Heart left ventricle (tissue), 16 donors: Measurements from ENCODE around the gene BEAN1. TPM values are rescaled to one million over a fixed set of nuclear protein-coding genes. Genes with fewer than 3 reads are reported as not detected.

Experiments used
- ATAC-seq, 4 donors: fragments of 200-7000 bp; cut with Tn5 transposase; one replicate each; pipeline ENCODE4 v1.9.1; 2020 to 2022; ENCODE audit warnings: moderate library complexity in 4 of 4, mild to moderate bottlenecking in 3 of 4, moderate number of reproducible peaks in 1 of 4
- DNase-seq, 5 donors: peaks; one replicate each; pipeline ENCODE4 v3.0.0-alpha.2; 2020
- H3K27ac ChIP-seq, 12 donors: fragments of 200-600 bp; sonication (generic) in 4 of 12; one replicate each; pipeline versions ENCODE4 v1.5.0 to v1.8.0; 2016 to 2022; ENCODE audit warnings: mild to moderate bottlenecking in 2 of 12
- H3K27me3 ChIP-seq, 9 donors: fragments of 200-600 bp; sonication (generic) in 2 of 9; one replicate each; pipeline versions ENCODE4 v1.5.1 to v1.8.0; 2016 to 2022; ENCODE audit warnings: mild to moderate bottlenecking in 3 of 9
- H3K36me3 ChIP-seq, 9 donors: fragments of 200-600 bp; sonication (generic) in 2 of 9; one replicate each; pipeline versions ENCODE4 v1.5.0 to v1.8.0; 2018 to 2022; ENCODE audit warnings: mild to moderate bottlenecking in 2 of 9
- H3K4me1 ChIP-seq, 12 donors: fragments of 200-600 bp; sonication (generic) in 4 of 12; one replicate each; pipeline versions ENCODE4 v1.5.0 to v1.8.0; 2016 to 2022; ENCODE audit warnings: mild to moderate bottlenecking in 3 of 12
- H3K4me3 ChIP-seq, 12 donors: fragments of 200-600 bp; sonication (generic) in 4 of 12; one replicate each; pipeline versions ENCODE4 v1.5.0 to v1.8.0; 2017 to 2022; ENCODE audit warnings: mild to moderate bottlenecking in 9 of 12, moderate library complexity in 4 of 12
- H3K9me3 ChIP-seq, 12 donors: fragments of 200-600 bp; sonication (generic) in 4 of 12; one replicate each; pipeline versions ENCODE4 v1.5.0 to v1.8.0; 2016 to 2022; ENCODE audit warnings: mild to moderate bottlenecking in 1 of 12
- CTCF ChIP-seq, 12 donors: fragments of 200-600 bp; sonication (generic) in 4 of 12; IDR thresholded peaks; one replicate each; pipeline versions ENCODE4 v1.5.0 to v1.8.0; 2018 to 2022; ENCODE audit warnings: antibody characterized with exemption in 12 of 12, mild to moderate bottlenecking in 5 of 12
- POLR2A ChIP-seq, 2 donors: fragments of 450-650 bp; IDR thresholded peaks; one replicate each; pipeline ENCODE4 v1.6.1; 2017; ENCODE audit warnings: antibody characterized with exemption in 2 of 2, mild to moderate bottlenecking in 2 of 2, moderate library complexity in 2 of 2
- WGBS, 4 donors: extraction: QIAGEN DNeasy Blood & Tissue Kit in 2 of 4; methylation state at CpG; one replicate each; pipeline versions ENCODE4 v1.1.5 to v1.1.7; 2013 to 2018; 5-methylcytosine and 5-hydroxymethylcytosine counted together
- intact Hi-C, 10 donors: fragments of 100-400 bp; cut with DNase I; formaldehyde crosslinking; loops; one replicate each; pipeline versions ENCODE4 v1.11.1 to v1.14.2; 2022
- polyA plus RNA-seq, 2 donors: library from polyadenylated mRNA; stranded (reverse); fragments of 200-250 nt; gene quantifications; one replicate each; pipeline ENCODE4 v1.2.3, GENCODE V29; 2013
- total RNA-seq, 9 donors: library from RNA; depleted of rRNA in 2 of 9; stranded (reverse); fragments of >200 nt in 2 of 9; fragmentation: NEBNext Ultra II Directional in 3 of 9; extraction: Animal tissue kit (Norgen Biotek cat#: 25700) in 3 of 9; gene quantifications; one replicate each; pipeline versions ENCODE4 v1.1.0 to v1.2.4, GENCODE V29; 2016 to 2023
- donor health status: ischemic (EF 13 %, LVEDD 7.1; RV severe dilation, severe dysfunction).
- donor health status: healthy with polysubstance abuse.
- donor health status: DM: no; HTN: yes; CAD: no.
- donor health status: DM: no; HTN: no; CAD: no.
- donor health status: ischemic (EF 25% LVEDD 6.9; RV normal size, moderate dysfunction).
- donor health status: ischemic (EF 25% LVEDD 5.7; RV mildly dilated, moderate dysfunction).
- donor health status: healthy.
- donor health status: DM: yes; HTN: yes; CAD: no.
- donor health status: ischemic (EF 35%, LVEDD 5.7; RV mildly dilated, moderate dysfunction).
- donor health status: nonischemic (EF 11% LVEDD 7.7; RV severe dilation, severe dysfunction).
- donor health status: DM: yes; HTN: yes; CAD: no.
- donor health status: PGD.
- donor health status: ischemic (EF 29% LVEDD 5.4; RV normal size, mild dysfunction).
- donor health status: nonischemic (EF 23%, LVEDD 6.1; RV moderate dilation, normal function).

The BEAN1 gene
- total and polyA plus RNA-seq, 11 donors, result 0.30 to 8.8 (median 1.5) TPM

- peaks cover 0 to 19% (median 6%) of the 10 kb centered on the region in 12 donors for H3K4me1 ChIP-seq
- ATAC-seq (no peak), DNase-seq (peak in 1 of 5 donors; percentile 14)
- TF ChIP-seq CTCF (IDR thresholded peaks at IDR 0.05) (no peak), POLR2A (IDR thresholded peaks at IDR 0.05) (no peak)
- H3K27ac ChIP-seq, result no peak overlapping the region
- H3K36me3 ChIP-seq, result no peaks in the 10 kb centered on the region
- WGBS, 4 donors, result 93 to 95% (median 94%) methylated on average over 21 to 25 of the region's 25 CpGs
- intact Hi-C loops, result loop anchor here (2.0 to 10.0 kb wide), 5 partner anchors 73 to 139 kb away; partner anchors contain the start of genes CKLF (in 1 of the 10) and TK2 (in 1 of the 10)
- H3K4me3 ChIP-seq, result no peak overlapping the region
- H3K27me3 ChIP-seq, result no peaks in the 10 kb centered on the region
- no peaks in the 10 kb centered on the region for H3K9me3 ChIP-seq
Observed at GRCh38 chr16:66481081-66481942, 54.2 kb downstream of the BEAN1 start.

- intact Hi-C loops, result loop anchor here (2.0 to 10.0 kb wide), 5 partner anchors 73 to 140 kb away; partner anchors contain the start of genes CKLF (in 1 of the 10) and TK2 (in 1 of the 10)
- Histone ChIP-seq H3K36me3 (no peaks in the 10 kb centered on the region), H3K9me3 (no peaks in the 10 kb centered on the region), H3K4me1 (peaks cover 0 to 26% (median 11%) of the 10 kb centered on the region in 12 donors), H3K27ac (no peak overlapping the region), H3K27me3 (no peaks in the 10 kb centered on the region), H3K4me3 (no peak overlapping the region)
- no peak for DNase-seq
- TF ChIP-seq CTCF (IDR thresholded peaks at IDR 0.05), result no peak
- TF ChIP-seq POLR2A (IDR thresholded peaks at IDR 0.05), result no peak
- ATAC-seq, result no peak
- 77 to 82% (median 77%) methylated on average over 6 to 7 of the region's 7 CpGs for WGBS, 4 donors
Observed at GRCh38 chr16:66481943-66482390, 54.9 kb downstream of the BEAN1 start.

GRCh38 chr16:66483689-66484452 is 56.8 kb downstream of the BEAN1 start:
- H3K4me3 ChIP-seq, result no peak overlapping the region
- no peaks in the 10 kb centered on the region for H3K27me3 ChIP-seq
- DNase-seq, result peak; percentile 77 to 92 (median 80)
- H3K4me1 ChIP-seq, result peaks cover 0 to 30% (median 11%) of the 10 kb centered on the region in 12 donors
- TF ChIP-seq CTCF (IDR thresholded peaks at IDR 0.05) (peak; percentile 86 to 97 (median 93)), POLR2A (IDR thresholded peaks at IDR 0.05) (no peak)
- H3K27ac ChIP-seq, result no peak overlapping the region
- intact Hi-C loops, result loop anchor here (1.0 to 10.0 kb wide), 9 partner anchors 71 to 142 kb away; partner anchors contain the start of genes CKLF (in 1 of the 10) and TK2 (in 1 of the 10)
- peak; percentile 66 to 84 (median 77) for ATAC-seq
- no peaks in the 10 kb centered on the region for H3K36me3 ChIP-seq
- 42 to 44% (median 42%) methylated on average over 14 of the region's 14 CpGs for WGBS, 4 donors
- peaks cover 0 to 5% (median 0%) of the 10 kb centered on the region in 12 donors for H3K9me3 ChIP-seq
